ENCODE measurements around the gene KTN1. TPM values are rescaled to one million over a fixed set of nuclear protein-coding genes. Genes with fewer than 3 reads are reported as not detected.

KTN1 gene
- total and polyA plus RNA-seq, 2 experiments from 2014 or later = 124 to 607 TPM

DNA sequence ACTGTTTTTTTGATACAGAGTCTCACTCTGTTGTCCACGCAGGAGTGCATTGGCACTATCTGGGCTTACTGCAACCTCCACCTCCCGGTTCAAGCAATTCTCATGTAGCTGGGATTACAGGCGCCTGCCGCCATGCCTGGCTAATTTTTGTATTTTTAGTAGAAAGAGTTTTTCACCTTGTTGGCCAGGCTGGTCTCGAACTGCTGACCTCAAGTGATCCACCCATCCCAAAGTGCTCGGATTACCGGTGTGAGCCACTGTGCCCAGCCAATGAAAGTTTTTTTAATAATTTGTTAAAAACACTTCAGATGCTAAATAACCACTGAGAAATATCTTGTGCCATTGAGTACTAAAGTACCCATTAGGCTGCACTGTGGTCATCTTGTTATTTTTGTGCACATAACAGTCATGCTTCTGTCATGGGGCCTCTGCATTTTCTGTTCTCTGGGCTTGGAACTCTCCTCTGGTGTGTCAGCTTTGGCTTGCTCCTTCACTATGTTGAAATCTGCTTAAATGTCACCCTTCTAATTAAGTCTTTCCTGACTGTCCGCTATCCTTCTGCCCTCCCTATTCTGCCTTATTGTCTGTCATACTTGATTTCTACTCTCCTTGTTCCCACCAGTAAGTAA lies 105.1 kb downstream of the KTN1 start:
- no peak overlapping the region for H2AFZ ChIP-seq
- peaks cover 9% of the 10 kb centered on the region; the same call in 1 of the 2 replicates for H3K4me1 ChIP-seq (ENCODE audit: insufficient read depth)
- Mint-ChIP-seq H3K4me3 (no peak overlapping the region), H3K4me1 (peaks cover 7% of the 10 kb centered on the region; the same call in 2 of the 3 replicates), H3K27ac (no peak overlapping the region), H3K36me3 (ENCODE audit: low read depth) (peaks cover 40% of the 10 kb centered on the region), H3K27me3 (ENCODE audit: insufficient read depth, low read depth, poor library complexity) (no peaks in the 10 kb centered on the region), H3K9me3 (no peaks in the 10 kb centered on the region)
- no peak overlapping the region for H3K4me3 ChIP-seq
- no peaks in the 10 kb centered on the region for H3K27me3 ChIP-seq (ENCODE audit: insufficient read depth)
- no peaks in the 10 kb centered on the region for H3F3A ChIP-seq (replicated peaks; ENCODE audit: low read depth)
- no peak overlapping the region for H3K4me2 ChIP-seq
- H3K9me2 ChIP-seq (ENCODE audit: insufficient read depth) = no peaks in the 10 kb centered on the region
- TF ChIP-seq, protein P1, sequence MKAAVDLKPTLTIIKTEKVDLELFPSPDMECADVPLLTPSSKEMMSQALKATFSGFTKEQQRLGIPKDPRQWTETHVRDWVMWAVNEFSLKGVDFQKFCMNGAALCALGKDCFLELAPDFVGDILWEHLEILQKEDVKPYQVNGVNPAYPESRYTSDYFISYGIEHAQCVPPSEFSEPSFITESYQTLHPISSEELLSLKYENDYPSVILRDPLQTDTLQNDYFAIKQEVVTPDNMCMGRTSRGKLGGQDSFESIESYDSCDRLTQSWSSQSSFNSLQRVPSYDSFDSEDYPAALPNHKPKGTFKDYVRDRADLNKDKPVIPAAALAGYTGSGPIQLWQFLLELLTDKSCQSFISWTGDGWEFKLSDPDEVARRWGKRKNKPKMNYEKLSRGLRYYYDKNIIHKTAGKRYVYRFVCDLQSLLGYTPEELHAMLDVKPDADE (IDR thresholded peaks at IDR 0.05) = no peak
- TF ChIP-seq JUNB (IDR thresholded peaks at IDR 0.05; ENCODE audit: unreplicated experiment) (no peak), NANOG (IDR thresholded peaks at IDR 0.05; ENCODE audit: borderline replicate concordance) (no peak), POLR2AphosphoS5 (IDR thresholded peaks at IDR 0.05; ENCODE audit: low read depth) (no peak), STAT1 (IDR thresholded peaks at IDR 0.05; ENCODE audit: unreplicated experiment) (no peak), EZH2phosphoT487 (IDR thresholded peaks at IDR 0.05; ENCODE audit: unreplicated experiment) (no peak)
- TF ChIP-seq, protein P2, sequence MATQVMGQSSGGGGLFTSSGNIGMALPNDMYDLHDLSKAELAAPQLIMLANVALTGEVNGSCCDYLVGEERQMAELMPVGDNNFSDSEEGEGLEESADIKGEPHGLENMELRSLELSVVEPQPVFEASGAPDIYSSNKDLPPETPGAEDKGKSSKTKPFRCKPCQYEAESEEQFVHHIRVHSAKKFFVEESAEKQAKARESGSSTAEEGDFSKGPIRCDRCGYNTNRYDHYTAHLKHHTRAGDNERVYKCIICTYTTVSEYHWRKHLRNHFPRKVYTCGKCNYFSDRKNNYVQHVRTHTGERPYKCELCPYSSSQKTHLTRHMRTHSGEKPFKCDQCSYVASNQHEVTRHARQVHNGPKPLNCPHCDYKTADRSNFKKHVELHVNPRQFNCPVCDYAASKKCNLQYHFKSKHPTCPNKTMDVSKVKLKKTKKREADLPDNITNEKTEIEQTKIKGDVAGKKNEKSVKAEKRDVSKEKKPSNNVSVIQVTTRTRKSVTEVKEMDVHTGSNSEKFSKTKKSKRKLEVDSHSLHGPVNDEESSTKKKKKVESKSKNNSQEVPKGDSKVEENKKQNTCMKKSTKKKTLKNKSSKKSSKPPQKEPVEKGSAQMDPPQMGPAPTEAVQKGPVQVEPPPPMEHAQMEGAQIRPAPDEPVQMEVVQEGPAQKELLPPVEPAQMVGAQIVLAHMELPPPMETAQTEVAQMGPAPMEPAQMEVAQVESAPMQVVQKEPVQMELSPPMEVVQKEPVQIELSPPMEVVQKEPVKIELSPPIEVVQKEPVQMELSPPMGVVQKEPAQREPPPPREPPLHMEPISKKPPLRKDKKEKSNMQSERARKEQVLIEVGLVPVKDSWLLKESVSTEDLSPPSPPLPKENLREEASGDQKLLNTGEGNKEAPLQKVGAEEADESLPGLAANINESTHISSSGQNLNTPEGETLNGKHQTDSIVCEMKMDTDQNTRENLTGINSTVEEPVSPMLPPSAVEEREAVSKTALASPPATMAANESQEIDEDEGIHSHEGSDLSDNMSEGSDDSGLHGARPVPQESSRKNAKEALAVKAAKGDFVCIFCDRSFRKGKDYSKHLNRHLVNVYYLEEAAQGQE (IDR thresholded peaks at IDR 0.05; ENCODE audit: unreplicated experiment) = no peak
- TF ChIP-seq, protein P3, sequence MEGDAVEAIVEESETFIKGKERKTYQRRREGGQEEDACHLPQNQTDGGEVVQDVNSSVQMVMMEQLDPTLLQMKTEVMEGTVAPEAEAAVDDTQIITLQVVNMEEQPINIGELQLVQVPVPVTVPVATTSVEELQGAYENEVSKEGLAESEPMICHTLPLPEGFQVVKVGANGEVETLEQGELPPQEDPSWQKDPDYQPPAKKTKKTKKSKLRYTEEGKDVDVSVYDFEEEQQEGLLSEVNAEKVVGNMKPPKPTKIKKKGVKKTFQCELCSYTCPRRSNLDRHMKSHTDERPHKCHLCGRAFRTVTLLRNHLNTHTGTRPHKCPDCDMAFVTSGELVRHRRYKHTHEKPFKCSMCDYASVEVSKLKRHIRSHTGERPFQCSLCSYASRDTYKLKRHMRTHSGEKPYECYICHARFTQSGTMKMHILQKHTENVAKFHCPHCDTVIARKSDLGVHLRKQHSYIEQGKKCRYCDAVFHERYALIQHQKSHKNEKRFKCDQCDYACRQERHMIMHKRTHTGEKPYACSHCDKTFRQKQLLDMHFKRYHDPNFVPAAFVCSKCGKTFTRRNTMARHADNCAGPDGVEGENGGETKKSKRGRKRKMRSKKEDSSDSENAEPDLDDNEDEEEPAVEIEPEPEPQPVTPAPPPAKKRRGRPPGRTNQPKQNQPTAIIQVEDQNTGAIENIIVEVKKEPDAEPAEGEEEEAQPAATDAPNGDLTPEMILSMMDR (conservative IDR thresholded peaks at IDR 0.05; ENCODE audit: low read depth in 2 of 2) = no peak
- H4K20me1 ChIP-seq (replicated peaks; ENCODE audit: insufficient read depth) = no peaks in the 10 kb centered on the region
- ATAC-seq (no peak), DNase-seq (ENCODE audit: low spot score) (no peak)
- no peak overlapping the region for H3K27ac ChIP-seq (ENCODE audit: low read depth)
- peaks cover 18% of the 10 kb centered on the region; the same call in 1 of the 2 replicates for H3K36me3 ChIP-seq (ENCODE audit: insufficient read depth)
- H3K79me2 ChIP-seq (replicated peaks; ENCODE audit: insufficient read depth) = no peaks in the 10 kb centered on the region

DNA sequence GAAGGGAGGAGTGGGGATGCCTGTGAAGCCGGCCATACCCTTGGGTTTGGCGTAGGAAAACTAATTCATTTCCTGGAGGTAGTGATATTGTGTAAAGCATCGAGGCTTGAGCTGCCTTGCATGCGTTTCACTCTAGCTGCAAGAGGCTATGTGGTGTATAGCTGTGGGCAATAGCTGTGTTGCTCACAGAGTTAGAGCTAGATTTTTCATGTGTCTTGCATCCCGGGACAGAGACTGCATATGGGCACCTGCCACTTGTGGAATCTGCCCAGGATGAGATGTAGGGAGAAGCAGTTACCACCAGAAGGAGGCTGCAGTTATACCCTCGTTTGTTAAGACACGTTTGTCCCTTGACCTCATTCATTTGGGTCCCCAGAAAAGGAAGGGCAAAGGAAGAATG lies 106.7 kb downstream of the KTN1 start:
- Histone ChIP-seq H4K20me1 (replicated peaks; ENCODE audit: insufficient read depth) (no peaks in the 10 kb centered on the region), H3K9me2 (ENCODE audit: insufficient read depth) (no peaks in the 10 kb centered on the region), H3K4me2 (no peak overlapping the region), H2AFZ (no peak overlapping the region), H3K27ac (ENCODE audit: low read depth) (no peak overlapping the region), H3K4me3 (no peak overlapping the region), H3K27me3 (ENCODE audit: insufficient read depth) (no peaks in the 10 kb centered on the region), H3K4me1 (ENCODE audit: insufficient read depth) (peaks cover 13% of the 10 kb centered on the region; the same call in 1 of the 2 replicates), H3K36me3 (ENCODE audit: insufficient read depth) (peaks cover 2% of the 10 kb centered on the region; the same call in 1 of the 2 replicates), H3K79me2 (replicated peaks; ENCODE audit: insufficient read depth) (no peaks in the 10 kb centered on the region), H3F3A (replicated peaks; ENCODE audit: low read depth) (no peaks in the 10 kb centered on the region)
- H3K9me3 Mint-ChIP-seq = no peaks in the 10 kb centered on the region
- DNase-seq (ENCODE audit: low spot score) (no peak), ATAC-seq (no peak)
- no peaks in the 10 kb centered on the region for H3K27me3 Mint-ChIP-seq (ENCODE audit: insufficient read depth, low read depth, poor library complexity)
- peaks cover 12% of the 10 kb centered on the region; the same call in 2 of the 3 replicates for H3K4me1 Mint-ChIP-seq
- no peak overlapping the region for H3K4me3 Mint-ChIP-seq
- H3K36me3 Mint-ChIP-seq (ENCODE audit: low read depth) = peaks cover 25% of the 10 kb centered on the region
- no peak overlapping the region for H3K27ac Mint-ChIP-seq
- no peak for TF ChIP-seq EZH2phosphoT487 (IDR thresholded peaks at IDR 0.05; ENCODE audit: unreplicated experiment)
- TF ChIP-seq NANOG (IDR thresholded peaks at IDR 0.05; ENCODE audit: borderline replicate concordance) = no peak
- no peak for TF ChIP-seq CREB1 (CRISPR knock-in tag; IDR thresholded peaks at IDR 0.05; ENCODE audit: low read depth)
- TF ChIP-seq STAT1 (IDR thresholded peaks at IDR 0.05; ENCODE audit: unreplicated experiment) = no peak
- TF ChIP-seq, protein P2 (IDR thresholded peaks at IDR 0.05; ENCODE audit: unreplicated experiment) = no peak
- TF ChIP-seq, protein P1 (IDR thresholded peaks at IDR 0.05) = no peak
